Measurements from ENCODE around the gene GTF3C6. TPM values are rescaled to one million over a fixed set of nuclear protein-coding genes. Genes with fewer than 3 reads are reported as not detected.

Gene GTF3C6
- polyA plus RNA-seq, 1 donor from 2014 or later: 96.2 TPM

DNA sequence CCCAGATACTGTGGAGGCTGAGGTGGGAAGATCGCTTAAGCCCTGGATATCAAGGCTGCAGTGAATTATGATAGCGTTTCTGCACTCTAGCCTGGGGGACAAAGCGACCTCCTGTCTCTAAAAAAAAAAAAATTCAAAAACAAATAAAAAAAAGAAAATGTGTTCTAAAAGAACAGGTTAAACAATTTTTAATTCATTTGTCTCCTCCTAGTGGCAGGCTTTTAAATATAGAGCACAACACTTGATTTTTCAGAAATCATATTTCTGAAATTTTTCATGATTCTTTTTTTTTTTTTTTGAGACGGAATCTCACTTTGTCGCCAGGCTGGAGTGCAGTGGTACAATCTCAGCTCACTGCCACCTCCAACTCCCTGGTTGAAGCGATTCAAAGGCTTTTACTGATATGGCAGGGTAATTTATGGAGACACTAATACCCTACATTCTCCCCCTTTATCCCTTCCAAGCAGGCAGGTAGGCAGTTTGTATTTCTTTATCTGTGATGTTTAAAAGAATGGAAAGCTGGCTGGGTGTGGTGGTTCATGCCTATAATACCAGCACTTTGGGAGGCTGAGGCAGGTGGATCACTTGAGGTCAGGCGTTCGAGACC is 8.7 kb upstream of the GTF3C6 start:
- no peaks in the 10 kb centered on the region for H3K27me3 ChIP-seq (ENCODE audit: insufficient read depth, low read depth, low read length)
- H3K4me2 ChIP-seq (ENCODE audit: low read length): no peak overlapping the region
- H3K27ac ChIP-seq (ENCODE audit: low read length): no peak overlapping the region
- H3K9ac ChIP-seq (ENCODE audit: low read length): no peak overlapping the region
- TF ChIP-seq SMC3 (conservative IDR thresholded peaks at IDR 0.05; ENCODE audit: poor library complexity): peak; percentile 79
- TF ChIP-seq, protein P1, sequence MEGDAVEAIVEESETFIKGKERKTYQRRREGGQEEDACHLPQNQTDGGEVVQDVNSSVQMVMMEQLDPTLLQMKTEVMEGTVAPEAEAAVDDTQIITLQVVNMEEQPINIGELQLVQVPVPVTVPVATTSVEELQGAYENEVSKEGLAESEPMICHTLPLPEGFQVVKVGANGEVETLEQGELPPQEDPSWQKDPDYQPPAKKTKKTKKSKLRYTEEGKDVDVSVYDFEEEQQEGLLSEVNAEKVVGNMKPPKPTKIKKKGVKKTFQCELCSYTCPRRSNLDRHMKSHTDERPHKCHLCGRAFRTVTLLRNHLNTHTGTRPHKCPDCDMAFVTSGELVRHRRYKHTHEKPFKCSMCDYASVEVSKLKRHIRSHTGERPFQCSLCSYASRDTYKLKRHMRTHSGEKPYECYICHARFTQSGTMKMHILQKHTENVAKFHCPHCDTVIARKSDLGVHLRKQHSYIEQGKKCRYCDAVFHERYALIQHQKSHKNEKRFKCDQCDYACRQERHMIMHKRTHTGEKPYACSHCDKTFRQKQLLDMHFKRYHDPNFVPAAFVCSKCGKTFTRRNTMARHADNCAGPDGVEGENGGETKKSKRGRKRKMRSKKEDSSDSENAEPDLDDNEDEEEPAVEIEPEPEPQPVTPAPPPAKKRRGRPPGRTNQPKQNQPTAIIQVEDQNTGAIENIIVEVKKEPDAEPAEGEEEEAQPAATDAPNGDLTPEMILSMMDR (IDR thresholded peaks at IDR 0.05; ENCODE audit: poor library complexity, severe bottlenecking): peak; percentile 73
- TF ChIP-seq RAD21 (conservative IDR thresholded peaks at IDR 0.05): peak; percentile 75
- no peak for TF ChIP-seq TAF1 (IDR thresholded peaks at IDR 0.05; ENCODE audit: low read depth)
- no peaks in the 10 kb centered on the region for H3F3A ChIP-seq (ENCODE audit: insufficient read depth, low read length, poor library complexity, severe bottlenecking)
- no peak overlapping the region for H3K4me3 ChIP-seq (ENCODE audit: low read length)
- no peaks in the 10 kb centered on the region for H3K9me2 ChIP-seq (ENCODE audit: insufficient read depth, low read length)
- H4K20me1 ChIP-seq (ENCODE audit: insufficient read depth): no peaks in the 10 kb centered on the region
- H2AFZ ChIP-seq (ENCODE audit: low read depth, low read length): no peak overlapping the region
- H3K9me3 ChIP-seq (ENCODE audit: low read length): no peaks in the 10 kb centered on the region
- H3K79me2 ChIP-seq (replicated peaks; ENCODE audit: insufficient read depth, low read length): no peaks in the 10 kb centered on the region
- H3K36me3 ChIP-seq (ENCODE audit: insufficient read depth, low read length): no peaks in the 10 kb centered on the region

DNA sequence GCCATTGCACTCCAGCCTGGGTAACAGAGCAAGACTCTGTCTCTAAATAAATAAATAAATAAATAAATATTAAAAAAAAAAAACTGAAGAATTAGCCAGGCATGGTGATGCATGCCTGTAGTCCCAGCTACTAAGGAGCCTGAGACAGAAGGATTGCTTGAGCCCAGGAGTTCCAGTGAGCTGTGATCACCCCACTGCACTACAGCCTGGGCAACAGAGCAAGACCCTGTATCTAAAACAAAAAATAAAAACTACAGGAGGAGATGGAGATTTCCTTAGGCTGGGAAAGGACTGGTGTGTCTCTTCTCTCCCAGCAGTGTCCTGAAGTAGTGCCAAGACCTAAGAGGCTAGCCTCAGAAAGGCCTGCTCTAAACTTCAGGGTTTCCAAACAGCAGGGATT is 8.1 kb upstream of the GTF3C6 start:
- Histone ChIP-seq H2AFZ (ENCODE audit: low read depth, low read length) (no peak overlapping the region), H3K27me3 (ENCODE audit: insufficient read depth, low read depth, low read length) (no peaks in the 10 kb centered on the region), H3K36me3 (ENCODE audit: insufficient read depth, low read length) (no peaks in the 10 kb centered on the region), H3K27ac (ENCODE audit: low read length) (no peak overlapping the region), H3K4me3 (ENCODE audit: low read length) (no peak overlapping the region), H3K9ac (ENCODE audit: low read length) (no peak overlapping the region), H3K79me2 (replicated peaks; ENCODE audit: insufficient read depth, low read length) (no peaks in the 10 kb centered on the region), H3K9me2 (ENCODE audit: insufficient read depth, low read length) (no peaks in the 10 kb centered on the region), H3F3A (ENCODE audit: insufficient read depth, low read length, poor library complexity, severe bottlenecking) (no peaks in the 10 kb centered on the region), H3K4me2 (ENCODE audit: low read length) (no peak overlapping the region), H4K20me1 (ENCODE audit: insufficient read depth) (no peaks in the 10 kb centered on the region), H3K9me3 (ENCODE audit: low read length) (no peaks in the 10 kb centered on the region)
- TF ChIP-seq TAF1 (IDR thresholded peaks at IDR 0.05; ENCODE audit: low read depth): no peak
- TF ChIP-seq EP300 (conservative IDR thresholded peaks at IDR 0.05; ENCODE audit: poor library complexity, severe bottlenecking): no peak
- no peak for TF ChIP-seq RAD21 (conservative IDR thresholded peaks at IDR 0.05)
- no peak for TF ChIP-seq EZH2 (IDR thresholded peaks at IDR 0.05; ENCODE audit: borderline replicate concordance, insufficient read depth, low read length, poor library complexity, severe bottlenecking)
- TF ChIP-seq, protein P1 (IDR thresholded peaks at IDR 0.05; ENCODE audit: poor library complexity, severe bottlenecking): no peak
- TF ChIP-seq SMC3 (conservative IDR thresholded peaks at IDR 0.05; ENCODE audit: poor library complexity): no peak
- TF ChIP-seq, protein P2, sequence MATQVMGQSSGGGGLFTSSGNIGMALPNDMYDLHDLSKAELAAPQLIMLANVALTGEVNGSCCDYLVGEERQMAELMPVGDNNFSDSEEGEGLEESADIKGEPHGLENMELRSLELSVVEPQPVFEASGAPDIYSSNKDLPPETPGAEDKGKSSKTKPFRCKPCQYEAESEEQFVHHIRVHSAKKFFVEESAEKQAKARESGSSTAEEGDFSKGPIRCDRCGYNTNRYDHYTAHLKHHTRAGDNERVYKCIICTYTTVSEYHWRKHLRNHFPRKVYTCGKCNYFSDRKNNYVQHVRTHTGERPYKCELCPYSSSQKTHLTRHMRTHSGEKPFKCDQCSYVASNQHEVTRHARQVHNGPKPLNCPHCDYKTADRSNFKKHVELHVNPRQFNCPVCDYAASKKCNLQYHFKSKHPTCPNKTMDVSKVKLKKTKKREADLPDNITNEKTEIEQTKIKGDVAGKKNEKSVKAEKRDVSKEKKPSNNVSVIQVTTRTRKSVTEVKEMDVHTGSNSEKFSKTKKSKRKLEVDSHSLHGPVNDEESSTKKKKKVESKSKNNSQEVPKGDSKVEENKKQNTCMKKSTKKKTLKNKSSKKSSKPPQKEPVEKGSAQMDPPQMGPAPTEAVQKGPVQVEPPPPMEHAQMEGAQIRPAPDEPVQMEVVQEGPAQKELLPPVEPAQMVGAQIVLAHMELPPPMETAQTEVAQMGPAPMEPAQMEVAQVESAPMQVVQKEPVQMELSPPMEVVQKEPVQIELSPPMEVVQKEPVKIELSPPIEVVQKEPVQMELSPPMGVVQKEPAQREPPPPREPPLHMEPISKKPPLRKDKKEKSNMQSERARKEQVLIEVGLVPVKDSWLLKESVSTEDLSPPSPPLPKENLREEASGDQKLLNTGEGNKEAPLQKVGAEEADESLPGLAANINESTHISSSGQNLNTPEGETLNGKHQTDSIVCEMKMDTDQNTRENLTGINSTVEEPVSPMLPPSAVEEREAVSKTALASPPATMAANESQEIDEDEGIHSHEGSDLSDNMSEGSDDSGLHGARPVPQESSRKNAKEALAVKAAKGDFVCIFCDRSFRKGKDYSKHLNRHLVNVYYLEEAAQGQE (IDR thresholded peaks at IDR 0.05; ENCODE audit: borderline replicate concordance): no peak

Measured in neural cell (in vitro differentiated cells).